K562 (cell line): ENCODE data around the gene CIP2A. TPM values are rescaled to one million over a fixed set of nuclear protein-coding genes. Genes with fewer than 3 reads are reported as not detected.

Experiments used
- ATAC-seq: fragments of 200-7000 bp; cut with Tn5 transposase; 3 replicates; pipeline ENCODE4 v1.9.1; 2020; ENCODE audit warnings: moderate library complexity
- BruUV-seq: library from RNA; stranded (reverse); fragments of 400-500 nt; replicated peaks from 2 replicates; lab custom pipeline; 2021; lab: Mats Ljungman, UMichigan
- CTCF ChIA-PET: fragments of 300-600 bp; formaldehyde crosslinking; extraction: SDS; loops from one replicate; lab custom pipeline; 2021; ENCODE audit warnings: low intra/inter-chr PET ratio; lab: Yijun Ruan, JAX
- POLR2A ChIA-PET: fragments of 300-600, 350-650 bp; sonication (Branson Sonifier 250); formaldehyde crosslinking; extraction: SDS; loops from one replicate; lab custom pipeline; 2021; ENCODE audit warnings: antibody characterized with exemption, inconsistent platforms; lab: Yijun Ruan, JAX
- DNase-seq, 4 experiments: peaks; one replicate each; pipeline versions ENCODE4 v3.0.0 to v3.0.0-alpha.2; 2011 to 2018; ENCODE audit warnings: low spot score in 3 of 4, mixed read lengths in 3 of 4; ENCODE audit errors: extremely low read depth in 1 of 4
- FAIRE-seq: peaks from 2 replicates; lab custom pipeline; 2011; peaks lifted over from hg19 to GRCh38; lab: Jason Lieb, UNC
- H2AFZ ChIP-seq: 2 replicates; pipeline ENCODE4 v1.6.0; 2011; ENCODE audit warnings: low read depth, low read length, control low read depth, inconsistent platforms
- H3K27ac ChIP-seq: fragments of 200-600 bp; 3 replicates; pipeline ENCODE4 v1.8.0; 2011; ENCODE audit warnings: low read depth, mild to moderate bottlenecking, control low read depth, inconsistent platforms, low read length, moderate library complexity, mixed read lengths; ENCODE audit errors: extremely low read depth
- H3K27me3 ChIP-seq, 2 experiments: fragments of 300-600 bp in 1 of 2; 2 replicates in 1 of 2; 3 replicates in 1 of 2; pipeline versions ENCODE4 v1.6.0 to v1.8.0; 2011; ENCODE audit warnings: inconsistent platforms in 2 of 2, low read length in 2 of 2, mild to moderate bottlenecking in 1 of 2, mixed read lengths in 1 of 2, moderate library complexity in 1 of 2; ENCODE audit not compliant: control insufficient read depth in 2 of 2, insufficient read depth in 2 of 2
- H3K36me3 ChIP-seq: fragments of 300-600 bp; 3 replicates; pipeline ENCODE4 v1.8.0; 2011; ENCODE audit warnings: mild to moderate bottlenecking, low read length, inconsistent platforms; ENCODE audit not compliant: control insufficient read depth, insufficient read depth
- H3K4me1 ChIP-seq, 2 experiments: fragments of 200-600 bp in 1 of 2; replicated peaks in 1 of 2; 2 replicates in 1 of 2; 3 replicates in 1 of 2; pipeline versions ENCODE4 v1.5.1 to v1.8.0; 2011; ENCODE audit warnings: inconsistent platforms in 2 of 2, low read length in 2 of 2, mild to moderate bottlenecking in 1 of 2, mixed read lengths in 1 of 2, moderate library complexity in 1 of 2; ENCODE audit not compliant: control insufficient read depth in 2 of 2, insufficient read depth in 2 of 2
- H3K4me2 ChIP-seq: 2 replicates; pipeline ENCODE4 v1.6.1; 2011; ENCODE audit warnings: low read length, control low read depth, inconsistent platforms, mixed read lengths; ENCODE audit not compliant: insufficient read depth
- H3K4me3 ChIP-seq: fragments of 200-600 bp; sonication (generic), shearing (Covaris generic); 2 replicates; pipeline ENCODE4 v1.5.1; 2016; ENCODE audit warnings: control low read depth, inconsistent platforms
- H3K79me2 ChIP-seq: fragments of 200-600 bp; 3 replicates; pipeline ENCODE4 v1.8.0; 2011; ENCODE audit warnings: low read length, inconsistent platforms; ENCODE audit not compliant: control insufficient read depth, insufficient read depth
- H3K9ac ChIP-seq, 2 experiments: 2 replicates each; pipeline versions ENCODE4 v1.6.0 to v1.6.1; 2011; ENCODE audit warnings: low read depth in 2 of 2, low read length in 2 of 2, control low read depth in 1 of 2, inconsistent platforms in 1 of 2, mild to moderate bottlenecking in 1 of 2, mixed read lengths in 1 of 2; ENCODE audit not compliant: insufficient read depth in 1 of 2
- H3K9me1 ChIP-seq: one replicate; pipeline ENCODE4 v1.6.0; 2011; ENCODE audit warnings: inconsistent platforms, mild to moderate bottlenecking, low read length, moderate library complexity; ENCODE audit not compliant: control insufficient read depth, insufficient read depth
- H3K9me3 ChIP-seq: replicated peaks from 2 replicates; pipeline ENCODE4 v1.5.1; 2011; ENCODE audit warnings: low read depth, low read length, inconsistent platforms; ENCODE audit not compliant: control insufficient read depth, insufficient read depth
- H4K20me1 ChIP-seq: replicated peaks from 2 replicates; pipeline ENCODE4 v1.6.1; 2011; ENCODE audit warnings: low read length, inconsistent platforms, mixed read lengths; ENCODE audit not compliant: control insufficient read depth, insufficient read depth
- CREB5 ChIP-seq: fragments of 250-450 bp; sonication (Bioruptor Pico); IDR thresholded peaks from 2 replicates; pipeline ENCODE4 v1.5.0; 2020; ENCODE audit warnings: mild to moderate bottlenecking
- DLX4 ChIP-seq: fragments of 250-450 bp; sonication (Bioruptor Pico); IDR thresholded peaks from 2 replicates; pipeline ENCODE4 v1.6.1; 2021; ENCODE audit warnings: mild to moderate bottlenecking
- DNMT1 ChIP-seq: fragments of 450-650 bp; IDR thresholded peaks from 2 replicates; pipeline ENCODE4 v1.6.1; 2016; ENCODE audit warnings: antibody characterized with exemption, mild to moderate bottlenecking
- ELF2 ChIP-seq: fragments of 250-450 bp; sonication (Bioruptor Pico); IDR thresholded peaks from 2 replicates; pipeline ENCODE4 v1.5.0; 2021; ENCODE audit warnings: mild to moderate bottlenecking
- FOXO4 ChIP-seq: fragments of 450-650 bp; formaldehyde crosslinking; IDR thresholded peaks from 2 replicates; pipeline ENCODE4 v1.4.0; 2020; ENCODE audit warnings: mild to moderate bottlenecking, moderate library complexity
- PHB2 ChIP-seq: fragments of 450-650 bp; IDR thresholded peaks from 2 replicates; pipeline ENCODE4 v1.6.1; 2017; ENCODE audit warnings: low read depth
- PHTF2 ChIP-seq: fragments of 250-450 bp; sonication (Bioruptor Pico); IDR thresholded peaks from 2 replicates; pipeline ENCODE4 v1.5.0; 2021; ENCODE audit warnings: mild to moderate bottlenecking
- RAD51 ChIP-seq: fragments of 450-650 bp; IDR thresholded peaks from 2 replicates; pipeline ENCODE4 v1.7.1; 2016; ENCODE audit warnings: low read depth, mild to moderate bottlenecking, borderline replicate concordance
- ZNF384 ChIP-seq: IDR thresholded peaks from 2 replicates; pipeline ENCODE4 v1.6.1; 2012; ENCODE audit warnings: low read depth, low read length, improper control_type of control experiment
- ZNF436 ChIP-seq: fragments of 250-450, 450-650 bp; sonication (Bioruptor Pico); formaldehyde crosslinking; IDR thresholded peaks from 2 replicates; pipeline ENCODE4 v1.7.0; 2020; ENCODE audit warnings: mild to moderate bottlenecking
- WGBS: fragments of 100-300 bp; shearing (Covaris generic); methylation state at CpG from one replicate; pipeline ENCODE4 v1.1.6; 2016; ENCODE audit warnings: low coverage, mixed read lengths; ENCODE audit not compliant: insufficient coverage; ENCODE audit errors: missing lambda C conversion rate; 5-methylcytosine and 5-hydroxymethylcytosine counted together
- in situ Hi-C: fragments of 300-500 bp; cut with MboI; formaldehyde crosslinking; loops from 4 replicates; pipeline ENCODE4 v1.15.0; 2018; ENCODE audit warnings: inconsistent platforms, mixed read lengths
- intact Hi-C: fragments of 100-400 bp; cut with micrococcal nuclease; formaldehyde crosslinking; loops from 2 replicates; pipeline ENCODE4 v1.14.2; 2022
- polyA plus RNA-seq, 8 experiments: library from polyadenylated mRNA; depleted of rRNA in 4 of 8; stranded (reverse) in 5 of 8; unstranded in 3 of 8; fragments of >200 nt; fragmentation: Nextera tagmentation in 2 of 8; fragmentation: Illumina TruSeq in 1 of 8; extraction: Ambion mirVana in 2 of 8; extraction: Trizol in 1 of 8; gene quantifications; 2 replicates each; pipeline versions ENCODE4 v1.2.1 to v1.2.3, GENCODE V29; 2011 to 2014; ENCODE audit warnings: inconsistent platforms in 1 of 8, missing spikeins in 1 of 8
- total RNA-seq, 7 experiments: library from RNA; depleted of rRNA in 6 of 7; stranded (reverse); fragments of >200 nt in 6 of 7; fragmentation: Illumina TruSeq in 2 of 7; extraction: Trizol in 2 of 7; gene quantifications; 2 replicates each; pipeline versions ENCODE4 v1.2.1 to v1.2.3, GENCODE V29; 2011 to 2021; ENCODE audit warnings: low replicate concordance in 1 of 7

Gene CIP2A
- total and polyA plus RNA-seq, 9 of the 15 experiments (the other 6 are each of a cell fraction or from before 2014, with no cell fraction given) = 10.5 to 41.7 (median 31.5) TPM

GRCh38 chr3:108546247-108546646, 43.0 kb downstream of the CIP2A start:
- no peak for ATAC-seq
- TF ChIP-seq RAD51 (no peak), PHB2 (no peak), PHTF2 (CRISPR knock-in tag) (no peak), DLX4 (CRISPR knock-in tag) (no peak), ZNF436 (no peak), CREB5 (CRISPR knock-in tag) (no peak), DNMT1 (no peak), FOXO4 (no peak), ZNF384 (no peak), ELF2 (CRISPR knock-in tag) (no peak)
- TF ChIP-seq, all 486 proteins: peak for 0
- H3K27ac ChIP-seq = no peak overlapping the region
- in situ Hi-C loops (no loop called here), intact Hi-C loops (no loop called here)
- H3K9me3 ChIP-seq = no peaks in the 10 kb centered on the region
- no TSS peak for BruUV-seq
- POLR2A ChIA-PET = no interaction called here
- H3K79me2 ChIP-seq = no peaks in the 10 kb centered on the region
- no peak for DNase-seq
- no peaks in the 10 kb centered on the region for H3K9me1 ChIP-seq
- no peaks in the 10 kb centered on the region for H3K4me1 ChIP-seq
- 100% methylated on average over 1 of the region's 1 CpG for WGBS
- H4K20me1 ChIP-seq = no peaks in the 10 kb centered on the region
- no peak for FAIRE-seq
- no peak overlapping the region for H3K4me2 ChIP-seq
- H2AFZ ChIP-seq = no peak overlapping the region
- peaks cover 31% of the 10 kb centered on the region; the same call in 2 of the 3 replicates for H3K36me3 ChIP-seq
- CTCF ChIA-PET = no interaction called here
- no peak overlapping the region for H3K4me3 ChIP-seq
- H3K9ac ChIP-seq = no peak overlapping the region
- no peaks in the 10 kb centered on the region for H3K27me3 ChIP-seq
